Frontal cortex (tissue), 4 donors: ENCODE data around the gene B4GALT1. TPM values are rescaled to one million over a fixed set of nuclear protein-coding genes. Genes with fewer than 3 reads are reported as not detected.

Source experiments
- DNase-seq, 2 donors: peaks; one replicate each; pipeline ENCODE4 v3.0.0; 2012; ENCODE audit warnings: low spot score in 2 of 2
- FAIRE-seq: peaks from 2 replicates; lab custom pipeline; 2012; peaks lifted over from hg19 to GRCh38; lab: Jason Lieb, UNC
- total RNA-seq: library from RNA; depleted of rRNA; stranded (reverse); fragments of >200 nt; gene quantifications from one replicate; pipeline ENCODE4 v1.2.3, GENCODE V29; 2014
- donor health status: control.
- donor health status: control.
- donor health status: control.

Gene B4GALT1
- total RNA-seq, 1 donor from 2014 or later, result 0.82 TPM

GRCh38 chr9:33129251-33129885 is 37.8 kb downstream of the B4GALT1 start:
- no peak for DNase-seq
- FAIRE-seq, result no peak

- FAIRE-seq (no peak), DNase-seq (no peak)
Measured at GRCh38 chr9:33128570-33128969, 38.6 kb downstream of the B4GALT1 start.

- FAIRE-seq, result no peak
- no peak for DNase-seq
Measured at GRCh38 chr9:33127881-33128280, 39.3 kb downstream of the B4GALT1 start.

GRCh38 chr9:33125871-33126823 is 41.0 kb downstream of the B4GALT1 start:
- DNase-seq (no peak), FAIRE-seq (no peak)

GRCh38 chr9:33125461-33125860 is 41.7 kb downstream of the B4GALT1 start:
- no peak for DNase-seq
- no peak for FAIRE-seq

GRCh38 chr9:33124751-33125381 is 42.3 kb downstream of the B4GALT1 start:
- DNase-seq (no peak), FAIRE-seq (no peak)

- DNase-seq (no peak), FAIRE-seq (no peak)
Measured at GRCh38 chr9:33124046-33124445, 43.1 kb downstream of the B4GALT1 start.

- no peak for FAIRE-seq
- no peak for DNase-seq
Measured at GRCh38 chr9:33123407-33124031, 43.6 kb downstream of the B4GALT1 start.

- FAIRE-seq, result no peak
- no peak for DNase-seq
Measured at GRCh38 chr9:33120620-33121019, 46.5 kb downstream of the B4GALT1 start.

GRCh38 chr9:33117796-33118195 is 49.3 kb downstream of the B4GALT1 start:
- no peak for FAIRE-seq
- DNase-seq, result no peak

GRCh38 chr9:33117306-33117705 is 49.8 kb downstream of the B4GALT1 start:
- FAIRE-seq (no peak), DNase-seq (no peak)

GRCh38 chr9:33116860-33117259 is 50.3 kb downstream of the B4GALT1 start:
- no peak for FAIRE-seq

GRCh38 chr9:33114746-33115145 is 52.4 kb downstream of the B4GALT1 start:
- FAIRE-seq (no peak), DNase-seq (no peak)

More at GRCh38 chr9:33116860-33117259, 50.3 kb downstream of the B4GALT1 start:
- DNase-seq, result no peak

- DNase-seq, result no peak
- FAIRE-seq, result no peak
Measured at GRCh38 chr9:33113799-33114547, 53.2 kb downstream of the B4GALT1 start.

- DNase-seq (no peak), FAIRE-seq (no peak)
Measured at GRCh38 chr9:33112094-33112493, 55.0 kb downstream of the B4GALT1 start.

GRCh38 chr9:33111631-33112030 is 55.5 kb downstream of the B4GALT1 start:
- FAIRE-seq (no peak), DNase-seq (no peak)

- no peak for FAIRE-seq
- no peak for DNase-seq
Measured at GRCh38 chr9:33110686-33111085, 56.5 kb downstream of the B4GALT1 start.

- FAIRE-seq (no peak), DNase-seq (no peak)
Measured at GRCh38 chr9:33109850-33110595, 57.1 kb downstream of the B4GALT1 start.

GRCh38 chr9:33109097-33109496 is 58.0 kb downstream of the B4GALT1 start:
- FAIRE-seq (no peak), DNase-seq (no peak)
